HCT116 (cell line): Measurements from ENCODE around the gene MT3. TPM values are rescaled to one million over a fixed set of nuclear protein-coding genes. Genes with fewer than 3 reads are reported as not detected.

Source experiments
- ATAC-seq: fragments of 200-7000 bp; cut with Tn5 transposase; 2 replicates; pipeline ENCODE4 v1.9.1; 2020; ENCODE audit warnings: mild to moderate bottlenecking, moderate library complexity
- BruUV-seq: library from RNA; stranded (reverse); fragments of 400-500 nt; replicated peaks from 2 replicates; lab custom pipeline; 2021; lab: Mats Ljungman, UMichigan
- CTCF ChIA-PET: fragments of 300-600 bp; sonication (Branson Sonifier 250); formaldehyde crosslinking; loops from one replicate; lab custom pipeline; 2021; ENCODE audit warnings: antibody characterized with exemption; lab: Charles Lee
- POLR2A ChIA-PET: fragments of 300-600, 350-600 bp; sonication (Branson Sonifier 250); formaldehyde crosslinking; loops from one replicate; lab custom pipeline; 2021; ENCODE audit warnings: antibody characterized with exemption; lab: Charles Lee
- RAD21 ChIA-PET, 2 experiments: fragments of 300-600 bp; sonication (Branson Sonifier 250); formaldehyde crosslinking; loops; one replicate each; lab custom pipeline; 2023; ENCODE audit warnings: low total read pairs in 2 of 2; ENCODE audit not compliant: uncharacterized antibody in 2 of 2, unreplicated experiment in 2 of 2, low non-redundant PET in 1 of 2; lab: Charles Lee
- DNase-seq: peaks from one replicate; pipeline ENCODE4 v3.0.0-alpha.2; 2010; ENCODE audit warnings: low read depth, low spot score
- H2AFZ ChIP-seq: fragments of 200-600 bp; shearing (Covaris generic), sonication (generic); 2 replicates; pipeline ENCODE4 v1.6.1; 2017; ENCODE audit warnings: low read depth, mixed run types, mixed read lengths, antibody characterized with exemption, low read length; ENCODE audit not compliant: poor library complexity, severe bottlenecking
- H3K27ac ChIP-seq: 2 replicates; pipeline ENCODE4 v1.5.1; 2012; ENCODE audit warnings: low read depth, low read length
- H3K27me3 ChIP-seq: fragments of 200-600 bp; sonication (generic); 2 replicates; pipeline ENCODE4 v1.6.1; 2016; ENCODE audit warnings: mixed run types, low read length, mixed read lengths; ENCODE audit not compliant: insufficient read depth
- H3K36me3 ChIP-seq, 2 experiments: fragments of 200-500 bp in 1 of 2; fragments of 200-600 bp in 1 of 2; sonication (Bioruptor generic) in 1 of 2; sonication (generic) in 1 of 2; 2 replicates each; pipeline versions ENCODE4 v1.5.1 to v1.6.1; 2014 to 2016; ENCODE audit warnings: low read length in 2 of 2, inconsistent platforms in 1 of 2, mixed read lengths in 1 of 2, mixed run types in 1 of 2; ENCODE audit not compliant: insufficient read depth in 2 of 2, control insufficient read depth in 1 of 2
- H3K4me1 ChIP-seq, 2 experiments: fragments of 200-600 bp in 1 of 2; sonication (generic) in 1 of 2; 2 replicates each; pipeline versions ENCODE4 v1.5.1 to v1.6.1; 2012 to 2017; ENCODE audit warnings: low read length in 2 of 2, inconsistent platforms in 1 of 2, mild to moderate bottlenecking in 1 of 2, mixed read lengths in 1 of 2, mixed run types in 1 of 2, moderate library complexity in 1 of 2; ENCODE audit not compliant: insufficient read depth in 2 of 2, control insufficient read depth in 1 of 2
- H3K4me2 ChIP-seq: fragments of 200-600 bp; sonication (generic); 2 replicates; pipeline ENCODE4 v1.6.1; 2017; ENCODE audit warnings: mixed run types, low read length, mixed read lengths
- H3K4me3 ChIP-seq, 2 experiments: fragments of 200-600 bp in 1 of 2; sonication (generic) in 1 of 2; replicated peaks in 1 of 2; 2 replicates each; pipeline ENCODE4 v1.5.1; 2011 to 2016; ENCODE audit warnings: low read length in 2 of 2, control low read depth in 1 of 2, low read depth in 1 of 2, mild to moderate bottlenecking in 1 of 2, mixed read lengths in 1 of 2, mixed run types in 1 of 2
- H3K79me2 ChIP-seq: fragments of 200-600 bp; sonication (generic); 2 replicates; pipeline ENCODE4 v1.6.1; 2017; ENCODE audit warnings: mild to moderate bottlenecking, mixed run types, low read length, moderate library complexity, mixed read lengths; ENCODE audit not compliant: insufficient read depth
- H3K9ac ChIP-seq: fragments of 200-600 bp; sonication (generic); 2 replicates; pipeline ENCODE4 v1.6.1; 2016; ENCODE audit warnings: low read length, mixed read lengths
- H3K9me2 ChIP-seq: fragments of 200-600 bp; sonication (generic), shearing (Covaris generic); 2 replicates; pipeline ENCODE4 v1.6.1; 2017; ENCODE audit warnings: mixed run types, mild to moderate bottlenecking, moderate library complexity; ENCODE audit not compliant: insufficient read depth
- H3K9me3 ChIP-seq, 2 experiments: fragments of 200-500 bp in 1 of 2; fragments of 200-600 bp in 1 of 2; sonication (Bioruptor generic) in 1 of 2; sonication (generic) in 1 of 2; 2 replicates each; pipeline ENCODE4 v1.6.1; 2014 to 2017; ENCODE audit warnings: low read length in 2 of 2, mixed read lengths in 2 of 2, inconsistent platforms in 1 of 2, low read depth in 1 of 2, mild to moderate bottlenecking in 1 of 2, mixed run types in 1 of 2, moderate library complexity in 1 of 2; ENCODE audit not compliant: control insufficient read depth in 1 of 2, insufficient read depth in 1 of 2
- H4K20me1 ChIP-seq: fragments of 200-600 bp; sonication (generic), shearing (Covaris generic); 2 replicates; pipeline ENCODE4 v1.6.1; 2017; ENCODE audit warnings: mixed run types, mild to moderate bottlenecking, moderate library complexity; ENCODE audit not compliant: insufficient read depth
- EZH2phosphoT487 ChIP-seq: fragments of 200-600 bp; IDR thresholded peaks from 2 replicates; pipeline ENCODE4 v1.6.1; 2018; ENCODE audit warnings: antibody characterized with exemption, borderline replicate concordance
- POLR2A ChIP-seq: IDR thresholded peaks from 2 replicates; pipeline ENCODE4 v1.7.0; 2011; ENCODE audit warnings: borderline replicate concordance; ENCODE audit not compliant: insufficient read depth, insufficient read length; ENCODE audit errors: extremely low read depth
- RAD21 ChIP-seq: IDR thresholded peaks from 2 replicates; pipeline ENCODE4 v1.6.1; 2012; ENCODE audit warnings: low read depth, mild to moderate bottlenecking
- SP1 ChIP-seq: IDR thresholded peaks from 2 replicates; pipeline ENCODE4 v1.6.1; 2012; ENCODE audit warnings: low read depth
- SRF ChIP-seq: IDR thresholded peaks from 2 replicates; pipeline ENCODE4 v1.6.1; 2012; ENCODE audit warnings: low read depth
- ZNF274 ChIP-seq: fragments of 200-500 bp; sonication (Bioruptor generic); IDR thresholded peaks from 2 replicates; pipeline ENCODE4 v1.6.1; 2014; ENCODE audit warnings: mild to moderate bottlenecking, low read depth, low read length, inconsistent platforms
- intact Hi-C: fragments of 100-400 bp; cut with micrococcal nuclease; formaldehyde crosslinking; loops from 2 replicates; pipeline ENCODE4 v1.10.0; 2022
- total RNA-seq: library from RNA; stranded (reverse); gene quantifications from one replicate; pipeline ENCODE4 v1.2.1, GENCODE V29; 2021; ENCODE audit not compliant: unreplicated experiment
- TF ChIP-seq, protein P1 (sequence below), 3 experiments: fragments of 200-600 bp in 1 of 3; sonication (generic) in 1 of 3; IDR thresholded peaks in 2 of 3; conservative IDR thresholded peaks in 1 of 3; 2 replicates each; pipeline ENCODE4 v1.5.1; 2012 to 2017; ENCODE audit warnings: low read depth in 2 of 3, low read length in 2 of 3, antibody characterized with exemption in 1 of 3, borderline replicate concordance in 1 of 3, control low read depth in 1 of 3, mild to moderate bottlenecking in 1 of 3, mixed read lengths in 1 of 3, mixed run types in 1 of 3, moderate library complexity in 1 of 3; ENCODE audit not compliant: insufficient read depth in 1 of 3
- TF ChIP-seq, protein P2 (sequence below): IDR thresholded peaks from 2 replicates; pipeline ENCODE4 v1.6.1; 2011; ENCODE audit warnings: mild to moderate bottlenecking, low read length, moderate library complexity; ENCODE audit not compliant: insufficient replicate concordance; ENCODE audit errors: extremely low read depth
- TF ChIP-seq, protein P3 (sequence below): IDR thresholded peaks from 2 replicates; pipeline ENCODE4 v1.6.1; 2012
- TF ChIP-seq, protein P4 (sequence below): IDR thresholded peaks from 2 replicates; pipeline ENCODE4 v1.6.1; 2012

The MT3 gene
- total RNA-seq, 1 experiment from 2014 or later, result not detected

DNA sequence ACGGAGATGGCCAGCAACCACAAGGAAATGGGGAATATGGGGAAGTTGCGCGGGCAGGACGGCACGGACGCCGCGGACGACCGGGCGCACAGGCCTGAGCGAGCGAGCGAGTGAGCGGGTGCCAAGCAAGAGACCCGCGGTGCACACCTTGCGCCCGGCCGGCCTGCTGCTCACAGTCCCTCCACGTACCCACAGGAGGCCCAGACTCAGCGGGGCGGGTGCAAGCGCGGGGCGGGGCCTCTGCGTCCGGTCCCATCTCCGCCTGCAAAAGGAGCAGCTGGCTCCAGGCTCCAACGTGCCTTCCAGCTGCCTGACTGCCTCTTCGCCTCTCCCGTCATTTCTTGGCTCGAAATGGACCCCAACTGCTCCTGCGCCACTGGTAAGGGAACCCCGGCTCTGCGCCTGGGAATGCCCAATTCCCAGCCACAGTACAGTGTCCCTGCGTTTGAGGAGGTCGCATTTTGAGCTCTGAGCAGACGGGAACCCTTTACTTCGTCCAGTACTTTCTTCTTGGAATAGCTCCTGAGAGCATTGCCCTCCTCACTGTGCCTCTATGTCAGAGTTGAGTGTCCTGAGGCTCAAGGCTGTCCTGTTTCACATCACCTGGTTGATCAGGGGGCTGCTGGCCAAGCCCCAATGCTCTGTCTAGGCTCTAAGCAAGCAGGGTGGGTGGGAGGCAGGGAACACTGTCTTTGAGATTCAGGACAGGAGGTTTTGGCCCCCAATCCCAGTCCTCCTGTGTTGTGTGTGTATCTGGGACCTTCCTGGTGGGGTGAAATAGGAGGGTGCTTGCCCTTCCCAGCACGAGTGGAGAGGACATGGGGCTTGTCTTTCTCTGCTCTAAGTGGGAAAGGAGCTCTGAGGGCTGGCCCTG lies 28.1 kb downstream of the MT3 start:
- intact Hi-C loops, result no loop called here
- CTCF ChIA-PET, result no interaction called here
- TF ChIP-seq, protein P1, sequence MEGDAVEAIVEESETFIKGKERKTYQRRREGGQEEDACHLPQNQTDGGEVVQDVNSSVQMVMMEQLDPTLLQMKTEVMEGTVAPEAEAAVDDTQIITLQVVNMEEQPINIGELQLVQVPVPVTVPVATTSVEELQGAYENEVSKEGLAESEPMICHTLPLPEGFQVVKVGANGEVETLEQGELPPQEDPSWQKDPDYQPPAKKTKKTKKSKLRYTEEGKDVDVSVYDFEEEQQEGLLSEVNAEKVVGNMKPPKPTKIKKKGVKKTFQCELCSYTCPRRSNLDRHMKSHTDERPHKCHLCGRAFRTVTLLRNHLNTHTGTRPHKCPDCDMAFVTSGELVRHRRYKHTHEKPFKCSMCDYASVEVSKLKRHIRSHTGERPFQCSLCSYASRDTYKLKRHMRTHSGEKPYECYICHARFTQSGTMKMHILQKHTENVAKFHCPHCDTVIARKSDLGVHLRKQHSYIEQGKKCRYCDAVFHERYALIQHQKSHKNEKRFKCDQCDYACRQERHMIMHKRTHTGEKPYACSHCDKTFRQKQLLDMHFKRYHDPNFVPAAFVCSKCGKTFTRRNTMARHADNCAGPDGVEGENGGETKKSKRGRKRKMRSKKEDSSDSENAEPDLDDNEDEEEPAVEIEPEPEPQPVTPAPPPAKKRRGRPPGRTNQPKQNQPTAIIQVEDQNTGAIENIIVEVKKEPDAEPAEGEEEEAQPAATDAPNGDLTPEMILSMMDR (IDR thresholded peaks at IDR 0.05 in 2 of 3, conservative IDR thresholded peaks at IDR 0.05 in 1 of 3; ENCODE audit: borderline replicate concordance in 1 of 3, insufficient read depth in 1 of 3, low read depth in 2 of 3, low read length in 2 of 3), result no peak
- TF ChIP-seq SRF (no peak), SP1 (no peak), RAD21 (no peak), POLR2A (no peak), EZH2phosphoT487 (no peak), ZNF274 (no peak)
- TF ChIP-seq, protein P2, sequence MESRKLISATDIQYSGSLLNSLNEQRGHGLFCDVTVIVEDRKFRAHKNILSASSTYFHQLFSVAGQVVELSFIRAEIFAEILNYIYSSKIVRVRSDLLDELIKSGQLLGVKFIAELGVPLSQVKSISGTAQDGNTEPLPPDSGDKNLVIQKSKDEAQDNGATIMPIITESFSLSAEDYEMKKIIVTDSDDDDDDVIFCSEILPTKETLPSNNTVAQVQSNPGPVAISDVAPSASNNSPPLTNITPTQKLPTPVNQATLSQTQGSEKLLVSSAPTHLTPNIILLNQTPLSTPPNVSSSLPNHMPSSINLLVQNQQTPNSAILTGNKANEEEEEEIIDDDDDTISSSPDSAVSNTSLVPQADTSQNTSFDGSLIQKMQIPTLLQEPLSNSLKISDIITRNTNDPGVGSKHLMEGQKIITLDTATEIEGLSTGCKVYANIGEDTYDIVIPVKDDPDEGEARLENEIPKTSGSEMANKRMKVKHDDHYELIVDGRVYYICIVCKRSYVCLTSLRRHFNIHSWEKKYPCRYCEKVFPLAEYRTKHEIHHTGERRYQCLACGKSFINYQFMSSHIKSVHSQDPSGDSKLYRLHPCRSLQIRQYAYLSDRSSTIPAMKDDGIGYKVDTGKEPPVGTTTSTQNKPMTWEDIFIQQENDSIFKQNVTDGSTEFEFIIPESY, result no peak
- TF ChIP-seq, protein P3, sequence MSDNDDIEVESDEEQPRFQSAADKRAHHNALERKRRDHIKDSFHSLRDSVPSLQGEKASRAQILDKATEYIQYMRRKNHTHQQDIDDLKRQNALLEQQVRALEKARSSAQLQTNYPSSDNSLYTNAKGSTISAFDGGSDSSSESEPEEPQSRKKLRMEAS, result no peak
- TF ChIP-seq, protein P4, sequence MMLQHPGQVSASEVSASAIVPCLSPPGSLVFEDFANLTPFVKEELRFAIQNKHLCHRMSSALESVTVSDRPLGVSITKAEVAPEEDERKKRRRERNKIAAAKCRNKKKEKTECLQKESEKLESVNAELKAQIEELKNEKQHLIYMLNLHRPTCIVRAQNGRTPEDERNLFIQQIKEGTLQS, result no peak
- TF ChIP-seq, all 23 proteins: peak for 0
- ATAC-seq, result no peak
- Histone ChIP-seq H3K4me2 (no peak overlapping the region), H3K27me3 (no peaks in the 10 kb centered on the region), H3K79me2 (no peaks in the 10 kb centered on the region), H3K4me1 (peaks cover 18 to 28% of the 10 kb centered on the region in 2 experiments), H3K9ac (no peak overlapping the region), H2AFZ (no peak overlapping the region), H4K20me1 (no peaks in the 10 kb centered on the region), H3K9me2 (no peaks in the 10 kb centered on the region), H3K4me3 (no peak overlapping the region), H3K9me3 (no peaks in the 10 kb centered on the region), H3K27ac (no peak overlapping the region), H3K36me3 (no peaks in the 10 kb centered on the region)
- BruUV-seq, result no TSS peak
- POLR2A ChIA-PET, result interaction anchor here (1.4 to 16.1 kb wide), 3 partner anchors 7 to 11 kb away, joined by 3 to 344 read pairs (median 5); partner anchors contain the start of genes MT1E and MT2A
- no peak for DNase-seq
- RAD21 ChIA-PET, result interaction anchor here in 1 of 2 experiments (0.6 kb wide), 1 partner anchor 9 kb away, joined by 5 read pairs; the partner anchor contains the start of gene MT2A
